HG03439 (cell line): ENCODE data around the gene CHD6.

Source experiments
- ATAC-seq: cut with Tn5 transposase; IDR thresholded peaks from one replicate; pipeline ENCODE4 v1.9.1; 2021; ENCODE audit warnings: mild to moderate bottlenecking, moderate library complexity; ENCODE audit not compliant: unreplicated experiment

CHD6 gene

GRCh38 chr20:41395667-41396664, 222.2 kb downstream of the CHD6 start:
- ATAC-seq: no peak

GRCh38 chr20:41394931-41395666, 223.1 kb downstream of the CHD6 start:
- ATAC-seq: no peak

- ATAC-seq: no peak
These were observed 224.1 kb downstream of the CHD6 start for GRCh38 chr20:41394081-41394480.

GRCh38 chr20:41393705-41394066, 224.5 kb downstream of the CHD6 start:
- no peak for ATAC-seq

GRCh38 chr20:41392871-41393704, 225.1 kb downstream of the CHD6 start:
- no peak for ATAC-seq

GRCh38 chr20:41392295-41392694, 225.9 kb downstream of the CHD6 start:
- no peak for ATAC-seq

- ATAC-seq: no peak
These were observed 226.6 kb downstream of the CHD6 start for GRCh38 chr20:41391587-41392001.

GRCh38 chr20:41390889-41391288, 227.3 kb downstream of the CHD6 start:
- ATAC-seq: no peak

DNA sequence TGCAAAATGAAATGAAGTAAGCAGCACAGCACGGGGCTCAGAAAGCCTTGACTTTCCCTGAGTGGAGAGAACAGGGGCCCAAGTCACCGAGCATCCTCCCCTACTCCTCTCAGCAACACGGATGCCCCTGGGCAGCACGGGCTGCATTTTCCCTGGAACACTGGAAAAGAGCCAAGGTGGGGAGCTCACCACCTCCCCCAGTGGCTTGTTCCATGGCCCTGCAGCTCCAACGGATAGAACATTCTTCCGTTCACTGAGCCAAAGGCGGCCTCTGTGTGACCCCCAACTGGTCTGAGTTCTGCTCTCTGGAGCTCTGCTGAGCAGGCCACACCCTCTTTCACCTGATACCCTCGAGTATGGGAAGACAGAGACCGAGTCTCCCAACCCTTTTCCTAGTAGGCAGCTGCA, 230.7 kb downstream of the CHD6 start:
- no peak for ATAC-seq

GRCh38 chr20:41386502-41387427, 231.4 kb downstream of the CHD6 start:
- no peak for ATAC-seq

DNA sequence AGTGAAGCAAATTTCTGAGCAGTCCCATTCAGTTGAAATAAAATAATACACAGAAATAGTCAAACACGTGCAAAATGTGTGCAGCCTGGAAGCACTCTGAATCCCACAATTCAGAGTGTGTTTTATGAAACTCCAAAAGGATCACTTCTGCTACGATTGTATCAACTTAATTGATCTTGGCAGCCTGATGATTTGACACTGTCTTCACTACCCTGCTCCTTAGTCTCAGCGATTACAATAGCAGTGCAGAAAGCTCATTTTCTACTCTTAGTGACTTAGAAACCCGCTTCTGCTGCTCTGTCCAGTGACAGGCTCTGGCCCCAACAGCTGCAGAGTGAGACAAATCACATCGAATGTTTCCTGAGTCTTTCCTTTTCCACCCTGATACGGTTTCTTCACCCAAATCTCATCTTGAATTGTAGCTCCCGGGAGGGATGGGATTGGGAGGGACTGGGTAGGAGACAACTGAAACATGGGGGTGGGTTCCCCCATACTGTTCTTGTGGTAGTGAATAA, 235.3 kb downstream of the CHD6 start:
- no peak for ATAC-seq

GRCh38 chr20:41380551-41381193, 237.5 kb downstream of the CHD6 start:
- ATAC-seq: no peak

- no peak for ATAC-seq
These were observed 238.6 kb downstream of the CHD6 start for GRCh38 chr20:41379551-41379950.

DNA sequence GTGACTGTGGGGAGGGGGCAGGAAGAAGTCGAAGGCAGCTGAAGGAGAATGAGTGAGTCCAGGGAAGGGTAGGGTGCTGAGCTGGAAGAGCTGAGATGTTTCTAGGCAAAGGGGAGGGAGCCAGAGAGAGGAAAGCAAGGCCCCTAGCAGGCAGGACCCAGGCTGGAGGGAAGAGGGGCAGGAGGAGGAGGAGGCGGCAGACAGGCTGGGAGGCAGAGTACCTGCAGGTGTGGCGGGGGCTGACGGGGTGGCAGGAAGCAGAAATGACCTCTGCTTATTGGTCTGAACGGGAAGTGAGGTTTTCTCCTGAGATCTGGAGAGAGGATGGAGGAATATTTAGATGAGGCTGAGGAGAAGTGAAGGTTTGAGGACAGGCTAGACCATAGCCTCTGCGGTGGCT, 240.9 kb downstream of the CHD6 start:
- no peak for ATAC-seq

- ATAC-seq: no peak
These were observed 241.8 kb downstream of the CHD6 start for GRCh38 chr20:41376349-41376748.

DNA sequence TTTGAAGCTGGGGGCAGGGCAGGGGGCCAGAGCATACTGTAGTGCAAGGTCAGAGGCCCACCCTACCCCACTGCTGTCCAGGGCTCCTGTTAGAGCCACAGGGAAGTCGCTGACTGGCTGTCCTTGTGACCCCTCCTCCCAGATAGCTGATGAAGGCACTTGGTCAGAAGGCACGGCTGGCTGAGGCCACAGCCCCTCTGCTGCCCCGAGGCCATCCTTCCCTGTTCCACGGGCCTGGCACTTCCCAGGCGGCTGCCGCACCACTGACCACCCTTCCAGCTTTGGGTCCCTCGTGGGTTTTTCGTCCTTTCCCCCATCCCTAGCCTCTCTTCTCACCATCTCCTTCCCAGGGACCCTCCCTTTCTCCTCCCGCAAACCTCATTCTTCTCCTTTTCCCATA, 242.3 kb downstream of the CHD6 start:
- no peak for ATAC-seq

DNA sequence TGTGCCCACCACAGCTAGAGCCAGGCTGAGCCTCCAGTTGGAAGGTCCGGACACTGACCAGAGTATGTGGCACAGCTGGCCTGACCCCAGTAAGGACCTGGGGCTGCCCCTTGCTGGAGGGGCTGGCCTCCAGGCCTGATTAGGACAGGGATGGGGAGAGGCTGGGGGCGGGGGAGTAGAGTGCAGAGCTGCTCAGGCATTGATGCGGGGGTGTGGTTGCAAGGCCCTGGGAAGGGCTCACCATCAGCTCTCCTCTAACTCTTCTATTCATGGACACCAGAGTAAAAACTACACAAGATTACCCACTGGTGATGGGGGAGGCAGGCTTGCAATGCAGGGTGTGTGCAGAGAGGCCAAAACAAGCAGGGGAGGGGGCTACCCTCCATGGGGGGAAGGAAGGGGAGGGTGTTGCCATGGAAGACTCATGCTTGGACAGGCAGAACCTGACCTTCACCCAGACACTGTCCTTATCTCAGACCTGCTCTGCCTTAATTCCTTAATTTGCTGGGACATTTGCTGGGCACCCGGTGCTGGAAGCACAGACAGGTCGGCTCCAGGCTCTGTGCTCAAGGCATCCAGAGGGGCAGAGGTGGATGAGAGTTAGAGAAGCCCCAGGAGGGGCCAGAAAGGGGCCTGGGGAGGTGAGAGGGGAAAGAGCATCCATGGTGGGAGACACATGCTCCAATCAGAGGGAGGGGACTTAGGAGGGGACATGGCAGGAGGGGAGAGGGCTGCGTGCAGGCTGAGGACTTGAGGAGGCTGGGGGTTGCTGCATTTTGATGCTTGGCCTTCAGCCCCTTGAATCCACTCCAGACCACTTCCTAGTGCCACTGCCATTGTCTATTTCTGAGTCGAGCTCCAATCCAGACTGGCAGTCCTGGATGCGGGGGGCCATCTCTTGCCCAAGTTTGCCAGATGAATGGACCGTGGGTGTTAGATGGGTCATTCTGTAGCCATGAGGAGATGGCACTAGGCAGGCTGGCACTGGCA, 244.0 kb downstream of the CHD6 start:
- no peak for ATAC-seq

DNA sequence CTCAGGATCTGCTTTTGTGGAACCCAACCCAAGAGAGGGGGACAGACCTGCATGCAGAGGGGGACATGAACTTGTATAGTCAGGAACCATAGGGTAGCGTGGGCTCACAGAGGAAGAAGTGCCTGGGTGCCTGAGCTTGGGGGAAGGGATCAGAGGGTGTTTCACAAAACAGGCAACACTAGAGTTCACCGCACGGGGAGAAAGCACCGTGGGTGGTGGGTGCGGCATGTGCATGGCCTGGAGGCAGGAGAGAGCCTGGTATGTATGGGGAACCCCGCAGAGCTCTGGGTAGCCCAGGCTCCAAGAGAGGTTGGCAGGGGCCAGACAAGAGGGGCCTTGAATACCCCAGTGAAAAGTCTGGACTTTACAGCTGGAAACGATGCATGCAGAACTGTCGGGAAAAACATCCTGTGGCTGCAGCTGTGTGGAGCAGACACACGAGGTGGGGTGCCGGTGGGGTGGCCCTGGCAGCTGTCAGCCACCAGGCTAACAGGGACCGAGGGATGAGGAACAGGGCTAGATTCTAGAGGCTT, 244.9 kb downstream of the CHD6 start:
- ATAC-seq: no peak
